Measurements from ENCODE around the gene PAPPA.

GRCh38 chr9:116238225-116238624 lies 84.6 kb downstream of the PAPPA start:
- no peak for TF ChIP-seq POLR2A (IDR thresholded peaks at IDR 0.05; ENCODE audit: low read length)
- TF ChIP-seq GATA1 (IDR thresholded peaks at IDR 0.05; ENCODE audit: low read depth, low read length), result no peak
